Nephron progenitor cell (in vitro differentiated cells): ENCODE measurements around the gene BTNL9.

Experiments used
- DNase-seq: peaks from one replicate; pipeline ENCODE4 v3.0.0; 2021
- H3K27ac Mint-ChIP-seq: 2 replicates; pipeline ENCODE4 v1.8.0; 2021; ENCODE audit warnings: mild to moderate bottlenecking, moderate library complexity, mixed read lengths
- H3K27me3 Mint-ChIP-seq: 2 replicates; pipeline ENCODE4 v1.8.0; 2021; ENCODE audit warnings: mild to moderate bottlenecking, low read depth, mixed read lengths; ENCODE audit not compliant: poor library complexity
- H3K36me3 Mint-ChIP-seq: 2 replicates; pipeline ENCODE4 v1.8.0; 2021; ENCODE audit warnings: low read depth, mixed read lengths
- H3K4me1 Mint-ChIP-seq: 2 replicates; pipeline ENCODE4 v1.8.0; 2021; ENCODE audit warnings: mixed read lengths
- H3K4me3 Mint-ChIP-seq: 2 replicates; pipeline ENCODE4 v1.8.0; 2021; ENCODE audit warnings: mild to moderate bottlenecking, moderate library complexity, mixed read lengths
- H3K9me3 Mint-ChIP-seq: 2 replicates; pipeline ENCODE4 v1.8.0; 2021; ENCODE audit warnings: mild to moderate bottlenecking, moderate library complexity, mixed read lengths
- CTCF ChIP-seq: fragments of 200-600 bp; sonication (generic); IDR thresholded peaks from 2 replicates; pipeline ENCODE4 v1.5.0; 2021; ENCODE audit warnings: antibody characterized with exemption

BTNL9 gene

GRCh38 chr5:181058321-181058720, 18.3 kb downstream of the BTNL9 start:
- peaks cover 100% of the 10 kb centered on the region for H3K27me3 Mint-ChIP-seq
- no peak overlapping the region for H3K27ac Mint-ChIP-seq
- DNase-seq = no peak
- peaks cover 22% of the 10 kb centered on the region for H3K9me3 Mint-ChIP-seq
- no peak for TF ChIP-seq CTCF
- H3K4me1 Mint-ChIP-seq = peaks cover 21% of the 10 kb centered on the region
- no peaks in the 10 kb centered on the region for H3K36me3 Mint-ChIP-seq
- H3K4me3 Mint-ChIP-seq = no peak overlapping the region

- peak overlapping the region; percentile 37 for H3K4me3 Mint-ChIP-seq
- peaks cover 16% of the 10 kb centered on the region for H3K4me1 Mint-ChIP-seq
- no peak for TF ChIP-seq CTCF
Measured at GRCh38 chr5:181058786-181059296, 18.8 kb downstream of the BTNL9 start.

GRCh38 chr5:181059297-181060230, 19.5 kb downstream of the BTNL9 start:
- TF ChIP-seq CTCF = no peak
- no peak overlapping the region for H3K4me3 Mint-ChIP-seq
- no peaks in the 10 kb centered on the region for H3K36me3 Mint-ChIP-seq
- peaks cover 32% of the 10 kb centered on the region for H3K9me3 Mint-ChIP-seq
- peak; percentile 60 for DNase-seq
- no peak overlapping the region for H3K27ac Mint-ChIP-seq
- H3K4me1 Mint-ChIP-seq = peaks cover 8% of the 10 kb centered on the region
- H3K27me3 Mint-ChIP-seq = peaks cover 100% of the 10 kb centered on the region

More at GRCh38 chr5:181058786-181059296, 18.8 kb downstream of the BTNL9 start:
- H3K27me3 Mint-ChIP-seq = peaks cover 100% of the 10 kb centered on the region
- no peak overlapping the region for H3K27ac Mint-ChIP-seq
- no peaks in the 10 kb centered on the region for H3K36me3 Mint-ChIP-seq
- H3K9me3 Mint-ChIP-seq = peaks cover 27% of the 10 kb centered on the region
- DNase-seq = no peak

- Mint-ChIP-seq H3K9me3 (peaks cover 37% of the 10 kb centered on the region), H3K27ac (no peak overlapping the region), H3K4me3 (no peak overlapping the region), H3K36me3 (no peaks in the 10 kb centered on the region), H3K4me1 (peaks cover 3% of the 10 kb centered on the region), H3K27me3 (peaks cover 100% of the 10 kb centered on the region)
- no peak for DNase-seq
- no peak for TF ChIP-seq CTCF
Measured at GRCh38 chr5:181060231-181060590, 20.1 kb downstream of the BTNL9 start.

GRCh38 chr5:181060924-181061323, 20.9 kb downstream of the BTNL9 start:
- H3K4me1 Mint-ChIP-seq = peaks cover 2% of the 10 kb centered on the region
- no peak overlapping the region for H3K27ac Mint-ChIP-seq
- DNase-seq = no peak
- H3K4me3 Mint-ChIP-seq = no peak overlapping the region
- H3K9me3 Mint-ChIP-seq = peaks cover 43% of the 10 kb centered on the region
- no peak for TF ChIP-seq CTCF
- H3K36me3 Mint-ChIP-seq = no peaks in the 10 kb centered on the region
- H3K27me3 Mint-ChIP-seq = peaks cover 100% of the 10 kb centered on the region

GRCh38 chr5:181061645-181062044, 21.6 kb downstream of the BTNL9 start:
- DNase-seq = no peak
- Mint-ChIP-seq H3K27me3 (peaks cover 100% of the 10 kb centered on the region), H3K4me3 (no peak overlapping the region), H3K9me3 (peaks cover 50% of the 10 kb centered on the region), H3K27ac (no peak overlapping the region), H3K4me1 (no peaks in the 10 kb centered on the region), H3K36me3 (no peaks in the 10 kb centered on the region)
- TF ChIP-seq CTCF = no peak
